ENCODE data around the gene PHF21B.
"Not testable (repeated sequence)": the region's sequence is repeated elsewhere in the genome, so short reads cannot be mapped to it uniquely, and the experiment has no call there.

The PHF21B gene

GRCh38 chr22:44917372-44918165 lies 92.2 kb downstream of the PHF21B start:
- DNase-seq (ENCODE audit: low read depth): no peak

GRCh38 chr22:44916281-44917231 lies 93.2 kb downstream of the PHF21B start:
- DNase-seq (ENCODE audit: low read depth): no peak

DNA sequence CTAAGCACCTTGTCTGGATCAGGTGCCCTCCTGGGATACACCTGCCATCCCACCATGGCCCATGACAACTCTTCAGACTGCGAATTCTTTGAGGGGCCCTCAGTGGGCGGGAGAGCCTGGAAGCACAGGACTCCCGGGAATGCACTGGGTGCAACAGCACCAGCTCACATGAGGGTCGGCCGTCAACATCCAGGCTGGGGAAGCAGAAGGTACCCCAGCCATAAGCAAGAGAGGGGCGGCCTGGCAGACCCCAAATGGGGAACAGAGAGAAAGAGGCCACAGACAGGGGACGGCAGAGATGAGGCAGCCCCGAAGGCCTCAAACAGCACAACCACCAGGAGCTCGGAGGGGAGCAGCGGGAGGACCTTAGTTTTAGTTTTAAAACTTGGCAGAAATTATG lies 94.4 kb downstream of the PHF21B start:
- DNase-seq (ENCODE audit: low read depth): no peak

GRCh38 chr22:44914026-44914721 lies 95.6 kb downstream of the PHF21B start:
- no peak for DNase-seq (ENCODE audit: low read depth)

DNA sequence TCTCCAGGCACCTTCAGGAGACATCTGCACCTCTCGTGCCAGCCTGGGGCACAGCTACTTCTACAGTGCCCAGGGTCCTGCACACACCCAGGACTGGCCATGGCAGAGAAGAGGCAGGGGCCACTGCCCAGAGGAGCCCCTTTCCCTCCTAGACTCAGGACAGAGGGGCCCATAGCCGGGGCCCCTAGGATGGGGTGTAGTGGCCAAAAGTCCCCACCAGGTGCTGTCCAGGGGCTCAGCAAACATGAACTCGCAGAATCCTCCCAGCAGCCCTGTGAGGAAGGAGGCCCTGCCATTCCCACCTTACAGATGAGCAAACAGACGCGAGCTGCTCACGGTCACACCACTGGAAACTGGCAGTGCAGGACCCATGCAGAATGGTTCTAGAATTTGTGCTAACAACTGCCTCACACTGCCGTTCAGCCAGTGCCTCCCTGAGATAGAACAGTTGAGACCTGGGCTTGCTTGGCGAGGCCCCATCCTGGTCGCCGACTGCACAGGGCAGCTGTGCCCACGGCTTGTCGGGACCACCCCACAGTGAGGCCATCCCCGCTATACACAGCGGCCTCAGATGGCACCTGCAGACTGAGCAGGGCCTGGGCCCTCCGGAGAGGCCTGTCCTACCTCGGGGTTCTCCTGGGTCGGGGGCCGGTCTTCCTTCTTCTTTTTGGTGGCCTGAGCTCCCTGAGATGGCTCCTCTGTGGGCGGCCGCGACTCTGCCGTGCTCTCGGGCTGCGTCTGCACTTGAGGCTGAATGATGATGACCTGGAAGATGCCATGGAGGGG lies 96.4 kb downstream of the PHF21B start:
- no peak for DNase-seq (ENCODE audit: low read depth)

- DNase-seq (ENCODE audit: low read depth): no peak
Observed at GRCh38 chr22:44909241-44909640, 100.6 kb downstream of the PHF21B start.

DNA sequence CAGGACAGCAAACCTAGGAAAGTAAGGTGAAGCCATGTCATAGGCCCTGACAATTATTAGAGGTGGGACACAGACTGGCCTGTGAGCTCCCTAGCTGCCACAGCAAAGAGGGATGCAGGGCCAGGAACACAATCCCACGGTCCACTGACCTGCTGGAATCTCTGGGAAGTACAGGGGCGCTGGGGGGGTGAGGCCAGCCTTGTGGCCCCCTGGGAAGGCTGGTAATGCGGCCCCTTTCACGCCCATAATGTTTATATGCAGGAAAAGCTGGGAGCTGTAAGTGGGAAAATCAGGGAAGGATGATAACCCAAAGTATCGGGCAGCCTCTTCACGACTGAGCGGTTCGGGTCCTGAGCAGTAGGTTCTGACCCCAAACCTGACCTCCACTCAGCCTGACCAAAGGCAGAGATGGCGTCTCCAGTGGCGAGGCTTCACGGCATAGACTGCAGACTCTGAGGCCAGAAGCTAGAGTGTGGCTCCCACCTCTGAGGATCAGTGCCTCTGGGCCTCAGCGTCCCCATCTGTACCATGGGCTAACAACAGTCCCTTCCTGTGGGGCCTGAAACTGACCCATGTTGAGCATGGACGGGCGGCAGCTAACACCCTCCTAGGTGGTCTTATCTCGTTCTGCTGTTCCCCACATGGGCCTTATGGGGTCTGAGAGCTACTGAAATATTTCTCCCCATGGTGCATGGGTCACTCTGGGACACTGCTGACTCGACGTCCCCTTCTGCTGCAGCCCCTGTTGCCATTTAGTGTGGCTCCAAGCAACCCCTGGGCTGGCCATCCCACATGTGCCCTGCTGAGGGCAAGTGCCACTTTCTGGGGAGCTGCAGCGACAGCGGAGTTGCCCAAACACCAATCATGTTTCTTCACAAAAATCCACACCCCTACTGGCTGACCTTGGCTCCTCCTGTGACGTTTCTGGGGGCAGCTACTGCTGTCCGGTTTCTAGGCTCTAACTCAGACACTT lies 101.8 kb downstream of the PHF21B start:
- DNase-seq (ENCODE audit: low read depth): no peak

- no peak for DNase-seq (ENCODE audit: low read depth)
Observed at GRCh38 chr22:44906999-44907644, 102.7 kb downstream of the PHF21B start.

DNA sequence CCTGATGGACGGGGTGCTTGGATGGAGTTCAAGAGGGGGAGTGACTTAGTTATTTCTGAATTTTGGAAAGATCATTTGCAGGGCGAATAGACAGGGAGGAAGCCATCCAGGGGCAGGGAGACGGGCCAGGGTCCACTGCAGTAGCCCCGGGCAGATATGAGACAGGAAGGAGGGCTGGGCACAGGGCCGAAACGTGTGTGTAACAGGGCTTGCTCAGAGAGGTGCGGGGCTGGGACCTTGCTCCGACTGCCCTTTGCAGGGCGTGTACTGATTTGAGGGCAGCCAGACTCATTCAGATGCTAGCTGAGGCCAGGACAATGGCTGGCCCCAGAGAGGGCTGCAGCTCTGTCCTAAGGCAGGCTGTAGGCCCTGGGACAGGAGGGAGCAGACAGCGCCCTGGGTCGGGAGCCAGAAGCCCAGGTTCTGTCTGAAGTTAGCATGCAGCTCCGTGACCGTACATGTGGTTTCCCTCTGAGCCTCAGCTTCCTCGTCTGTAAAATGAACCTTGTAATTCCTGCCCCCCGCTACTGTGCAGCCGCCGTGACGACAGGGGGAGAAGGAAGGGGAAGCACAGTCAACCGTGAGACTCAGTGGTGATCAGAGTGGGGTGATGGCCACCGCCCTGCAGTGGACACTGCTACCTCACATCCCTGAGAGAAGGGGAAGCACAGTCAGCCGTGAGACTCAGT lies 103.4 kb downstream of the PHF21B start:
- DNase-seq (ENCODE audit: low read depth): no peak

DNA sequence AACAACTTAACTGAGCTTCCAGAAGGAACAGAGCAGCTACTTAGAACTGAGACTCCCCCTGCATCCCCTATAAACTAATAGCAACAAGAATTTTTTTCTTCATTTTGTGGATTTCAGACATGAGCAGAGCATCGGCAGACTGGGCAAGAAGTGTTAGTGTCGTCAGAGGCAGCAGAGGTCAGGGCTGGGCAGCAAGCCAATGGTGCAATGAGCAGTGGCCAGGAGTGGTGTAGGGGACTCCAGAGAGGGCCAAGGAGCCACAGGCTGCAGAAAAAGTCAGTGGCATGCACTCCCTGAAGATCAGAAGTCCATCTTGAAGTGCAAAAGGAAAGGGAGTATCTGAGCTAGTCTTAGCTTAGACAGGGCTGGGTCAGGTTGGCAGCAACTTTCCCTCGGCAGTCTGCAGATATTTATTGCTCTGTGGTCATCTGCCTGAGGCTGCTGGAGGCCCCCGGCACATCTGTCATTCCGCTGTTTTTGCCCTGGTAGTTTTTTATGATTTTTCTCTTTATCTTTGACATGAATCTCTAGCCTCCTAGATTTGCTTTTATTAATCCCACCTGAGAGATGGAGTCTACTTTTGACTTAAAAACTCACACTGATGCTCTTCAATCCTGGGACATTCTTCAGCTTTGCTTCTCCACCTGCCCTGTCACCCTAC lies 105.2 kb downstream of the PHF21B start:
- not testable (repeated sequence) for DNase-seq (ENCODE audit: low read depth)

- not testable (repeated sequence) for DNase-seq (ENCODE audit: low read depth)
Observed at GRCh38 chr22:44903164-44903563, 106.6 kb downstream of the PHF21B start.

DNA sequence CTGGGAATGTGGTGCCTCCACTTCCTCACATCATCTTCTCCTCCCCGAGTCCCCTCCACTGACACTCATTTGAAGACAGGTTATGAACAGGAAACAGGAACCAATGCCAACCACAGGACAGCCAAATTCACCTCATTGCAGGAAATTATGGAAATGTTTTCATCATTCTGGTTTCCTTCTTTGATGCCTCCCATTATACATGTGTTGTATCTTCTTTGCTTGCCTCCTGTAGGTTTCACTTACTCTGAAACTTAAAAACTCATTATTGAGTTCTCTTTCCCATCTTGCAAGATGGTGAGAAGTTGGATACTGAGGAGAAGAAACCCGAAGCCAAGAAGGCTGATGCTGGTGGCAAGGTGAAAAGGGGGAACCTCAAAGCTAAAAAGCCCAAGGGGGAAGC lies 108.5 kb downstream of the PHF21B start:
- DNase-seq (ENCODE audit: low read depth): no peak

- no peak for DNase-seq (ENCODE audit: low read depth)
Observed at GRCh38 chr22:44898236-44898635, 111.6 kb downstream of the PHF21B start.

GRCh38 chr22:44895296-44896055 lies 114.3 kb downstream of the PHF21B start:
- no peak for DNase-seq (ENCODE audit: low read depth)

DNA sequence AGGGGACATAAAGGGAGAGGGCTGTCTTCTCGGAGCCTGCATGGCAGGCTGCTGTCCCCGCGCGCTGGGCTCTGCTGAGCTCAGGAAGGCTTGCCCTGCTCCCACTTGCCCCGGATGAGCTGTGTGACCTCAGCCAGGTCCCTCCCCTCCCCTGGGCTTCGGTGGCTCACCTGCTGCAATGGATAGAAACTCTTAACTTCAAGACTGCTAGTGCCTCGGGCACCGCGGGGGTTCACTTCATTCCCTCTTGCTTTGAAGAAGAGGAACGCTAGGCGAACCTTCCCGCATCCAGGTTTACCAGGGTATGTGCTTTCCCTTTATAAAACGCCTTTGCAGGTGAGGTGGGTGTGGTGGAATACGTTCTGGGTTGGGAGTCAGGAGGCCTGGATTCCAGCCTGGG lies 115.0 kb downstream of the PHF21B start:
- no peak for DNase-seq (ENCODE audit: low read depth)

DNA sequence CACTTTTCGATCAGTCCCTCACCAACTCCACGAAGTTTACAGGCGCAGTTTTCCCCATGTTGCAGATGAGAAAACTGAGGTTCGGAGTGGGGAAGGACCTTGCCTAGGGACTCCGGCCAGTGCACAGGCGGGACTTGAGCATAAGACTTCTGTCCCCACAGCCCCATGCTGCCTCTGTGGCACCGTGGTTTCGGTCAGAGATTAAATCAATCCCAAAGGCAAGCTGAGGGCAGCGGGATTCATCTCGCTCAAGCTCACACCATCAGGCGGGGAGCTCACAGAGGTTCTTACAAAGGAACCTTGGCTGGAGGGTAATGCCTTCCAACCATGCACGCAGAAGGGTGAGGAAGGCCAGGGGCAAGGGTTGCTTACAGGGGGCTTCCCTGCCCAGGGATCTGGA lies 115.5 kb downstream of the PHF21B start:
- DNase-seq (ENCODE audit: low read depth): no peak

GRCh38 chr22:44893731-44894080 lies 116.1 kb downstream of the PHF21B start:
- no peak for DNase-seq (ENCODE audit: low read depth)
